HG02938 (cell line): Measurements from ENCODE around the gene GBX2.

Source experiments
- ATAC-seq: cut with Tn5 transposase; IDR thresholded peaks from one replicate; pipeline ENCODE4 v1.9.1; 2021; ENCODE audit warnings: mild to moderate bottlenecking, moderate library complexity; ENCODE audit not compliant: unreplicated experiment

GBX2 gene

GRCh38 chr2:236120829-236121228 lies 47.4 kb downstream of the GBX2 start:
- no peak for ATAC-seq

GRCh38 chr2:236120141-236120601 lies 48.0 kb downstream of the GBX2 start:
- no peak for ATAC-seq

DNA sequence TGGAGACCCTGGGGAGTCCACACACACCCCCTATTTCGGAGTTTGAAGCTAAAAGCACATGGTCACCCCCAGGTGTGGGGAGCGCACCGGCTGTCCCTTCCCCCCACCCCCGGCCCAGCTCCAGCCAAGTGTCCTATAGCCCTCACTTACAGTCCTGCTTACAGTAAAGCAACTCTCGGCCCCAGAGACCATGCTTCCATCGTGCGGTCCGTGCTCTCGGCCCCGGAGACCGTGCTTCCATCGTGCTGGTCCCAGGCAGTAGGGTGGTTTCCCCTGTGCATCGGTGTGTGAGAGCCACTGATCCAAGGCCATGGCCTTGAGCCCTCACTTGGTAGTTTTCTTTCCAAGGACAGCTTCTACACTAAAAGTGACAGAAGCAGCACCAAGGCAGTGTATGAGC lies 48.7 kb downstream of the GBX2 start:
- ATAC-seq: no peak

GRCh38 chr2:236119003-236119402 lies 49.2 kb downstream of the GBX2 start:
- no peak for ATAC-seq

GRCh38 chr2:236117861-236118269 lies 50.3 kb downstream of the GBX2 start:
- no peak for ATAC-seq

DNA sequence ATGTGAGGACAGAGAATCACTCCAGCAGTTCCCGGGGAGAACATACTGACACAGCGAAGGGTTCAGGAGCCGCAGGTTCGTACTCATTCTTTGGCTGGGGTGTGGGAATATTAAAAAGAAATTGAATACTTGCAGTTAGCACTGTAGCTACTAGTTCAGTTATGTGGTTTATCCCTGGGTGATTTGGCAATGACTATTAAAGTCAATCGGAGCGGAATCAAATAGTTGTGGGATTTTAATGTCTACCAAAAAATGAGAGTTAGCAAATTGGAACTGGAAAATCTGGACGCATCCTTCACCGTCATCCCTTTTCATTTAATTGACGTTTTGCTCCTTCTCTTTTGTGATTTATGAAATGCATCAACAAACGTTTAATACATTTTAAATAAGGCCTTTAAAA lies 50.8 kb downstream of the GBX2 start:
- ATAC-seq: no peak
